GM12865 (cell line): Measurements from ENCODE around the gene KIF7.
A peak's percentile ranks its signal among the peaks of the same experiment; 100 is the strongest.
"Not testable (repeated sequence)": the region's sequence is repeated elsewhere in the genome, so short reads cannot be mapped to it uniquely, and the experiment has no call there.

ENCODE experiments used
- DNase-seq: peaks from one replicate; pipeline ENCODE4 v3.0.0; 2010; ENCODE audit warnings: low read depth
- H3K4me3 ChIP-seq: 2 replicates; pipeline ENCODE4 v1.5.1; 2011; ENCODE audit warnings: mild to moderate bottlenecking, low read depth, low read length, control low read depth
- TF ChIP-seq, protein P1 (sequence below): IDR thresholded peaks from 2 replicates; pipeline ENCODE4 v1.5.1; 2011; ENCODE audit warnings: low read length, control low read depth, low read depth, inconsistent platforms; ENCODE audit not compliant: insufficient read depth; ENCODE audit errors: missing control alignments

KIF7 gene

DNA sequence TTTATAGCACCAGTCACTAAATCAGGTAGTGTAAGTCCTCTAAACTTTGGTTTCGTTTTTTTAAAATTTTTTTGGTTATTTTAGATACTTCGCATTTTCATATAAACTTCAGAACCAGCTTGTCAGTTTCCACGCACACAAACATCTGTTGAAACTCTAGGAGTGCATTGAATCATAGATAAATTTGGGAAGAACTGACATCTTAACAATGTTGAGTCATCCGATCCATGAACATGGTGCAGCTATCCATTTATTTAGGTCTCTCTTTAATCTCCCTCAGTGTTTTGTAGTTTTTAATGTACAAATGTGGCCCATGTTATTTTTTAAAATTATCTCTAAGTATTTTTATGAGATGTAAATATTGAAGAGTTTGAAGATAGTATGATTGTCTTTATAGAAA is 62.2 kb downstream of the KIF7 start:
- TF ChIP-seq, protein P1, sequence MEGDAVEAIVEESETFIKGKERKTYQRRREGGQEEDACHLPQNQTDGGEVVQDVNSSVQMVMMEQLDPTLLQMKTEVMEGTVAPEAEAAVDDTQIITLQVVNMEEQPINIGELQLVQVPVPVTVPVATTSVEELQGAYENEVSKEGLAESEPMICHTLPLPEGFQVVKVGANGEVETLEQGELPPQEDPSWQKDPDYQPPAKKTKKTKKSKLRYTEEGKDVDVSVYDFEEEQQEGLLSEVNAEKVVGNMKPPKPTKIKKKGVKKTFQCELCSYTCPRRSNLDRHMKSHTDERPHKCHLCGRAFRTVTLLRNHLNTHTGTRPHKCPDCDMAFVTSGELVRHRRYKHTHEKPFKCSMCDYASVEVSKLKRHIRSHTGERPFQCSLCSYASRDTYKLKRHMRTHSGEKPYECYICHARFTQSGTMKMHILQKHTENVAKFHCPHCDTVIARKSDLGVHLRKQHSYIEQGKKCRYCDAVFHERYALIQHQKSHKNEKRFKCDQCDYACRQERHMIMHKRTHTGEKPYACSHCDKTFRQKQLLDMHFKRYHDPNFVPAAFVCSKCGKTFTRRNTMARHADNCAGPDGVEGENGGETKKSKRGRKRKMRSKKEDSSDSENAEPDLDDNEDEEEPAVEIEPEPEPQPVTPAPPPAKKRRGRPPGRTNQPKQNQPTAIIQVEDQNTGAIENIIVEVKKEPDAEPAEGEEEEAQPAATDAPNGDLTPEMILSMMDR: no peak
- DNase-seq: no peak
- no peak overlapping the region for H3K4me3 ChIP-seq

GRCh38 chr15:89591834-89592233 is 63.4 kb downstream of the KIF7 start:
- TF ChIP-seq, protein P1: no peak
- no peak for DNase-seq
- no peak overlapping the region for H3K4me3 ChIP-seq

GRCh38 chr15:89587955-89588354 is 67.3 kb downstream of the KIF7 start:
- TF ChIP-seq, protein P1: no peak
- H3K4me3 ChIP-seq: no peak overlapping the region
- DNase-seq: no peak

DNA sequence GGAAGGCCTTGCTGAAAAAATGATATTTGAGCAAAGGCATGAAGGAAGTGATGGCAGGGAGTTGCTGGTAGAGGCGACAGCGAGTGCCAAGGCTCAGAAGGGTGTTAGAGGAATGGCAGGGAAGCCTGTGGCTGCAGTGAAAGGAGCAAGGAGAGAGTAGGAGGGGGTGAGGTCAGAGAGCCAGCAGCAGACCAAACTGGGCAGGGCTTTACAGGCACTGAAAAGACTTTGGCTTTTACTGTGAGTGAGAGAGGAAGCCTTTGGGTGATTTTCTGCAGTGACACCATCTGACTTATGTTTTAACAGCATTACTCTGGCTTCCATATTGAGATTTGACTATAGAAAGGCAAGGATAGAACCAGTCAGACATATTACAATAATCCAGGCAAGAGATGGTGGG is 68.6 kb downstream of the KIF7 start:
- TF ChIP-seq, protein P1: no peak
- DNase-seq: no peak
- no peak overlapping the region for H3K4me3 ChIP-seq

DNA sequence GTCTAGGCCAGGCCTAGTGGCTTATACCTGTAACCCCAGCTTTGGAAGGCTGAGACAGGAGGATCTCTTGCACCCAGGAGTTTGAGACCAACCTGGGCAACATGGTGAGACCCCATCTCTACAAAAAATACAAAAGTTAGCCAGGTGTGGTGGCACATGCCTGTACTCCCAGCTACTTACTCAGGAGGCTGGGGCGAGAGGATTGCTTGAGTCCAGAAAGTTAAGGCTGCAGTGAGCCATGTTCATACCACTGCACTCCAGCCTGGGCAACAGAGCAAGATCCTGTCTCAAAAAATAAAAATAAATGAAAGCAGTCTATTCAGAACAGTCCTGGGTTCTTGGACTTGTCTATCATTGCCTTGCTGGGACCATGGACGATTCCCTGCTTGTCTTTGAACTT is 74.5 kb downstream of the KIF7 start:
- H3K4me3 ChIP-seq, DNase-seq: not testable (repeated sequence)

DNA sequence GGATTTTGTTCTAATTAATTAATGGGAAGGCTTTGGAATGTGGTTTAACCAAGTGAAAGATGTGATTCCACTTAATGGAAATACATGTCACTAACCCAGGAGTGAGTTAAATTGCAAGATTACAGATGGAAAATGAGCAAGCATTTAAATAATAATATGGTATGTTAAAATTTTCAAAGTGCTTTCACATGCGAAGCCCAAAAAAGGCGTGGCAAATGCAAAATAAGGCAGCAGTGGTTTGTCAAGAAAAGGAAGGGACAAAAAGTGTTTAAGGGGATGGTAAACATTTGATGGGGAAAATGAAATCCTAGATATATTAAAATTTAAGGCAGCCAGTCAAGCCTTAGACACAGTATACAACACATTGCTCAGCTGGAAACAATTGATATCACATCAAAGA is 77.1 kb downstream of the KIF7 start:
- DNase-seq: no peak
- TF ChIP-seq, protein P1: no peak
- H3K4me3 ChIP-seq: peak overlapping the region; percentile 76
